K562 (cell line): ENCODE results near the gene KLC1. TPM values are rescaled to one million over a fixed set of nuclear protein-coding genes. Genes with fewer than 3 reads are reported as not detected.

Source experiments
- ATAC-seq: fragments of 200-7000 bp; cut with Tn5 transposase; 3 replicates; pipeline ENCODE4 v1.9.1; 2020; ENCODE audit warnings: moderate library complexity
- BruUV-seq: library from RNA; stranded (reverse); fragments of 400-500 nt; replicated peaks from 2 replicates; lab custom pipeline; 2021; lab: Mats Ljungman, UMichigan
- CTCF ChIA-PET: fragments of 300-600 bp; formaldehyde crosslinking; extraction: SDS; loops from one replicate; lab custom pipeline; 2021; ENCODE audit warnings: low intra/inter-chr PET ratio; lab: Yijun Ruan, JAX
- POLR2A ChIA-PET: fragments of 300-600, 350-650 bp; sonication (Branson Sonifier 250); formaldehyde crosslinking; extraction: SDS; loops from one replicate; lab custom pipeline; 2021; ENCODE audit warnings: antibody characterized with exemption, inconsistent platforms; lab: Yijun Ruan, JAX
- DNase-seq, 4 experiments: peaks; one replicate each; pipeline versions ENCODE4 v3.0.0 to v3.0.0-alpha.2; 2011 to 2018; ENCODE audit warnings: low spot score in 3 of 4, mixed read lengths in 3 of 4; ENCODE audit errors: extremely low read depth in 1 of 4
- FAIRE-seq: peaks from 2 replicates; lab custom pipeline; 2011; peaks lifted over from hg19 to GRCh38; lab: Jason Lieb, UNC
- H2AFZ ChIP-seq: 2 replicates; pipeline ENCODE4 v1.6.0; 2011; ENCODE audit warnings: low read depth, low read length, control low read depth, inconsistent platforms
- H3K27ac ChIP-seq: fragments of 200-600 bp; 3 replicates; pipeline ENCODE4 v1.8.0; 2011; ENCODE audit warnings: low read depth, mild to moderate bottlenecking, control low read depth, inconsistent platforms, low read length, moderate library complexity, mixed read lengths; ENCODE audit errors: extremely low read depth
- H3K27me3 ChIP-seq, 2 experiments: fragments of 300-600 bp in 1 of 2; 2 replicates in 1 of 2; 3 replicates in 1 of 2; pipeline versions ENCODE4 v1.6.0 to v1.8.0; 2011; ENCODE audit warnings: inconsistent platforms in 2 of 2, low read length in 2 of 2, mild to moderate bottlenecking in 1 of 2, mixed read lengths in 1 of 2, moderate library complexity in 1 of 2; ENCODE audit not compliant: control insufficient read depth in 2 of 2, insufficient read depth in 2 of 2
- H3K36me3 ChIP-seq: fragments of 300-600 bp; 3 replicates; pipeline ENCODE4 v1.8.0; 2011; ENCODE audit warnings: mild to moderate bottlenecking, low read length, inconsistent platforms; ENCODE audit not compliant: control insufficient read depth, insufficient read depth
- H3K4me1 ChIP-seq, 2 experiments: fragments of 200-600 bp in 1 of 2; replicated peaks in 1 of 2; 2 replicates in 1 of 2; 3 replicates in 1 of 2; pipeline versions ENCODE4 v1.5.1 to v1.8.0; 2011; ENCODE audit warnings: inconsistent platforms in 2 of 2, low read length in 2 of 2, mild to moderate bottlenecking in 1 of 2, mixed read lengths in 1 of 2, moderate library complexity in 1 of 2; ENCODE audit not compliant: control insufficient read depth in 2 of 2, insufficient read depth in 2 of 2
- H3K4me2 ChIP-seq: 2 replicates; pipeline ENCODE4 v1.6.1; 2011; ENCODE audit warnings: low read length, control low read depth, inconsistent platforms, mixed read lengths; ENCODE audit not compliant: insufficient read depth
- H3K4me3 ChIP-seq: fragments of 200-600 bp; sonication (generic), shearing (Covaris generic); 2 replicates; pipeline ENCODE4 v1.5.1; 2016; ENCODE audit warnings: control low read depth, inconsistent platforms
- H3K79me2 ChIP-seq: fragments of 200-600 bp; 3 replicates; pipeline ENCODE4 v1.8.0; 2011; ENCODE audit warnings: low read length, inconsistent platforms; ENCODE audit not compliant: control insufficient read depth, insufficient read depth
- H3K9ac ChIP-seq, 2 experiments: 2 replicates each; pipeline versions ENCODE4 v1.6.0 to v1.6.1; 2011; ENCODE audit warnings: low read depth in 2 of 2, low read length in 2 of 2, control low read depth in 1 of 2, inconsistent platforms in 1 of 2, mild to moderate bottlenecking in 1 of 2, mixed read lengths in 1 of 2; ENCODE audit not compliant: insufficient read depth in 1 of 2
- H3K9me1 ChIP-seq: one replicate; pipeline ENCODE4 v1.6.0; 2011; ENCODE audit warnings: inconsistent platforms, mild to moderate bottlenecking, low read length, moderate library complexity; ENCODE audit not compliant: control insufficient read depth, insufficient read depth
- H3K9me3 ChIP-seq: replicated peaks from 2 replicates; pipeline ENCODE4 v1.5.1; 2011; ENCODE audit warnings: low read depth, low read length, inconsistent platforms; ENCODE audit not compliant: control insufficient read depth, insufficient read depth
- H4K20me1 ChIP-seq: replicated peaks from 2 replicates; pipeline ENCODE4 v1.6.1; 2011; ENCODE audit warnings: low read length, inconsistent platforms, mixed read lengths; ENCODE audit not compliant: control insufficient read depth, insufficient read depth
- CBFA2T3 ChIP-seq: fragments of 450-650 bp; IDR thresholded peaks from 2 replicates; pipeline ENCODE4 v1.6.1; 2017
- DNMT1 ChIP-seq: fragments of 450-650 bp; IDR thresholded peaks from 2 replicates; pipeline ENCODE4 v1.6.1; 2016; ENCODE audit warnings: antibody characterized with exemption, mild to moderate bottlenecking
- E2F3 ChIP-seq: fragments of 250-450 bp; sonication (Bioruptor Pico); IDR thresholded peaks from 2 replicates; pipeline ENCODE4 v1.4.0; 2020; ENCODE audit warnings: mild to moderate bottlenecking
- MAX ChIP-seq: sonication (generic); formaldehyde crosslinking; IDR thresholded peaks from 2 replicates; pipeline ENCODE4 v1.9.0; 2022; ENCODE audit warnings: mild to moderate bottlenecking, missing genetic modification reagents
- MCM7 ChIP-seq, 2 experiments: fragments of 450-650 bp; IDR thresholded peaks; 2 replicates each; pipeline ENCODE4 v1.6.1; 2016 to 2018
- RB1 ChIP-seq: fragments of 450-650 bp; IDR thresholded peaks from 2 replicates; pipeline ENCODE4 v1.6.1; 2017; ENCODE audit warnings: low read depth, mild to moderate bottlenecking
- RBFOX2 ChIP-seq: fragments of 200-400 bp; formaldehyde crosslinking; IDR thresholded peaks from 2 replicates; pipeline ENCODE4 v1.6.1; 2017; ENCODE audit warnings: low read depth, mild to moderate bottlenecking, low read length, moderate library complexity
- SRSF1 ChIP-seq: fragments of 200-400 bp; formaldehyde crosslinking; IDR thresholded peaks from 2 replicates; pipeline ENCODE4 v1.6.1; 2017; ENCODE audit warnings: mild to moderate bottlenecking, low read depth, low read length, moderate library complexity
- SRSF7 ChIP-seq: fragments of 200-400 bp; formaldehyde crosslinking; optimal IDR thresholded peaks from 2 replicates; pipeline ENCODE3; 2017; ENCODE audit warnings: mild to moderate bottlenecking, low read depth, low read length
- TCF3 ChIP-seq: sonication (generic); formaldehyde crosslinking; IDR thresholded peaks from 2 replicates; pipeline ENCODE4 v1.4.0; 2020; ENCODE audit warnings: mild to moderate bottlenecking, missing genetic modification reagents
- TEAD4 ChIP-seq, 2 experiments: sonication (generic) in 1 of 2; formaldehyde crosslinking in 1 of 2; IDR thresholded peaks; 2 replicates each; pipeline versions ENCODE4 v1.6.1 to v1.8.0; 2012 to 2022; ENCODE audit warnings: borderline replicate concordance in 1 of 2, inconsistent platforms in 1 of 2, low read length in 1 of 2, mild to moderate bottlenecking in 1 of 2, missing genetic modification reagents in 1 of 2
- USF1 ChIP-seq: sonication (generic); formaldehyde crosslinking; IDR thresholded peaks from 2 replicates; pipeline ENCODE4 v1.9.0; 2022; ENCODE audit warnings: mild to moderate bottlenecking, missing genetic modification reagents
- WGBS: fragments of 100-300 bp; shearing (Covaris generic); methylation state at CpG from one replicate; pipeline ENCODE4 v1.1.6; 2016; ENCODE audit warnings: low coverage, mixed read lengths; ENCODE audit not compliant: insufficient coverage; ENCODE audit errors: missing lambda C conversion rate; 5-methylcytosine and 5-hydroxymethylcytosine counted together
- in situ Hi-C: fragments of 300-500 bp; cut with MboI; formaldehyde crosslinking; loops from 4 replicates; pipeline ENCODE4 v1.15.0; 2018; ENCODE audit warnings: inconsistent platforms, mixed read lengths
- intact Hi-C: fragments of 100-400 bp; cut with micrococcal nuclease; formaldehyde crosslinking; loops from 2 replicates; pipeline ENCODE4 v1.14.2; 2022
- polyA plus RNA-seq, 8 experiments: library from polyadenylated mRNA; depleted of rRNA in 4 of 8; stranded (reverse) in 5 of 8; unstranded in 3 of 8; fragments of >200 nt; fragmentation: Nextera tagmentation in 2 of 8; fragmentation: Illumina TruSeq in 1 of 8; extraction: Ambion mirVana in 2 of 8; extraction: Trizol in 1 of 8; gene quantifications; 2 replicates each; pipeline versions ENCODE4 v1.2.1 to v1.2.3, GENCODE V29; 2011 to 2014; ENCODE audit warnings: inconsistent platforms in 1 of 8, missing spikeins in 1 of 8
- total RNA-seq, 7 experiments: library from RNA; depleted of rRNA in 6 of 7; stranded (reverse); fragments of >200 nt in 6 of 7; fragmentation: Illumina TruSeq in 2 of 7; extraction: Trizol in 2 of 7; gene quantifications; 2 replicates each; pipeline versions ENCODE4 v1.2.1 to v1.2.3, GENCODE V29; 2011 to 2021; ENCODE audit warnings: low replicate concordance in 1 of 7

The KLC1 gene
- total and polyA plus RNA-seq, 9 of the 15 experiments (the other 6 are each of a cell fraction or from before 2014, with no cell fraction given): 4.9 to 134 (median 54.8) TPM

GRCh38 chr14:103712633-103713247 is 83.7 kb downstream of the KLC1 start:
- Histone ChIP-seq H3K36me3 (peaks cover 61% of the 10 kb centered on the region; the same call in 2 of the 3 replicates), H3K9me1 (no peaks in the 10 kb centered on the region), H3K4me2 (no peak overlapping the region), H3K9ac (peak overlapping the region in 1 of 2 experiments; percentile 97; a peak in 2 of 4 replicates), H3K27me3 (no peaks in the 10 kb centered on the region), H3K79me2 (peaks cover 50% of the 10 kb centered on the region), H3K4me3 (no peak overlapping the region), H3K27ac (no peak overlapping the region), H3K9me3 (no peaks in the 10 kb centered on the region), H2AFZ (no peak overlapping the region), H4K20me1 (0 out of 2 replicates have a peak, but pooled peaks cover 2% of the 10 kb centered on the region), H3K4me1 (peaks cover 22 to 48% of the 10 kb centered on the region in 2 experiments; a peak in 4 of 5 replicates)
- intact Hi-C loops (no loop called here), in situ Hi-C loops (no loop called here)
- BruUV-seq: no TSS peak
- TF ChIP-seq MCM7 (IDR thresholded peaks at IDR 0.05) (no peak), RBFOX2 (0 out of 2 replicates have a peak, but pooled peaks have one; percentile 14)
- WGBS: 87% methylated on average over 12 of the region's 24 CpGs
- ChIA-PET POLR2A (interaction anchor here (1.6 kb wide), 1 partner anchor 12 kb away, joined by 3 read pairs; no protein-coding TSS in a partner anchor), CTCF (no interaction called here)
- DNase-seq (no peak), ATAC-seq (no peak), FAIRE-seq (no peak)

GRCh38 chr14:103713304-103714062 is 84.5 kb downstream of the KLC1 start:
- in situ Hi-C loops (no loop called here), intact Hi-C loops (no loop called here)
- H3K27ac ChIP-seq: no peak overlapping the region; the same call in 2 of the 3 replicates
- FAIRE-seq (peak; percentile 11), DNase-seq (peak; percentile 18 to 57 (median 28)), ATAC-seq (no peak)
- H3K9me3 ChIP-seq: no peaks in the 10 kb centered on the region
- WGBS: 70% methylated on average over 15 of the region's 18 CpGs
- H3K36me3 ChIP-seq: peaks cover 57% of the 10 kb centered on the region; the same call in 2 of the 3 replicates
- H3K79me2 ChIP-seq: peaks cover 58% of the 10 kb centered on the region
- H2AFZ ChIP-seq: no peak overlapping the region
- ChIA-PET CTCF (no interaction called here), POLR2A (interaction anchor here (0.6 to 1.6 kb wide), 4 partner anchors 9 to 422 kb away, joined by 3 to 4 read pairs (median 3); no protein-coding TSS in a partner anchor)
- H3K9ac ChIP-seq: peak overlapping the region in 1 of 2 experiments; percentile 97; a peak in 3 of 4 replicates
- H3K4me2 ChIP-seq: peak overlapping the region; percentile 70
- no peaks in the 10 kb centered on the region for H3K9me1 ChIP-seq
- H3K4me3 ChIP-seq: peak overlapping the region; percentile 68; the same call in 1 of the 2 replicates
- H3K27me3 ChIP-seq: no peaks in the 10 kb centered on the region
- 0 out of 2 replicates have a peak, but pooled peaks cover 2% of the 10 kb centered on the region for H4K20me1 ChIP-seq
- BruUV-seq: no TSS peak
- H3K4me1 ChIP-seq: peaks cover 27 to 53% of the 10 kb centered on the region in 2 experiments; a peak in 4 of 5 replicates
- 0 out of 2 replicates have a peak, but pooled peaks have one; percentile 15 for TF ChIP-seq TEAD4 (IDR thresholded peaks at IDR 0.05; ENCODE audit: low read length)
- no peak for TF ChIP-seq TEAD4 (CRISPR knock-in tag; IDR thresholded peaks at IDR 0.05; ENCODE audit: borderline replicate concordance)
- peak; percentile 39; the same call in 1 of the 2 replicates for TF ChIP-seq TCF3
- peak; percentile 68 for TF ChIP-seq CBFA2T3
- TF ChIP-seq SRSF1: no peak
- TF ChIP-seq MAX (CRISPR knock-in tag): peak; percentile 23; the same call in 1 of the 2 replicates
- TF ChIP-seq SRSF7: no peak
- TF ChIP-seq E2F3: no peak
- TF ChIP-seq DNMT1: no peak
- TF ChIP-seq USF1 (CRISPR knock-in tag): peak; percentile 63
- TF ChIP-seq RB1: no peak
